DND-41 (cell line): ENCODE measurements around the gene PHF1.

Source experiments
- CTCF ChIP-seq: IDR thresholded peaks from 2 replicates; pipeline ENCODE4 v1.5.1; 2012; ENCODE audit warnings: borderline replicate concordance, low read length, moderate library complexity, mild to moderate bottlenecking; ENCODE audit not compliant: poor library complexity, severe bottlenecking; ENCODE audit errors: extremely low read depth
- EZH2 ChIP-seq: IDR thresholded peaks from 3 replicates; pipeline ENCODE4 v1.6.1; 2012; ENCODE audit warnings: borderline replicate concordance, low read depth, mild to moderate bottlenecking, moderate library complexity, low read length, inconsistent platforms; ENCODE audit not compliant: severe bottlenecking

DNA sequence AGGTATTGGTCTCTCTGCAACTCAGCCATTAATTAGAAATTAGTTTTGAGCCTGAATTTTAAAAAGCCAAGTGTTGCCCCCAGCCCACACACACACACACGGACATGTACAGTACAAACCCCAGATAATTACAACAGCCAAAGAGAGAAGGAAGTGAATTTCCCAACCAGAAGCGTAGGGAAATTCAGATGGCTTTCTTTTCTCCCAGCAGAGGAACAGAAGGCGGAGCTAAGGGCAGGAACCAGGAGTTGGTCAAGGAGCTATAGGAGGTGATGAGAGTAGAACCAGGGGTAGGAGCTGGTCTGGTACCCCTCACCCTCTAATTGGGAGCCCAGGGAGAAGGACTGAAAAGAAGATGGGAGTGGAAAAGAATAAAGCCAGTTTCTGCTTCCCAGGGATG, 39.6 kb downstream of the PHF1 start:
- TF ChIP-seq CTCF (no peak), EZH2 (no peak)
